IMR-90 (cell line): Measurements from ENCODE around the gene HMX2.

ENCODE experiments used
- CTCF ChIP-seq: conservative IDR thresholded peaks from 2 replicates; pipeline ENCODE4 v1.5.1; 2012; ENCODE audit warnings: mild to moderate bottlenecking, low read depth, low read length, improper control_type of control experiment
- FOS ChIP-seq: fragments of 150-350 bp; IDR thresholded peaks from 2 replicates; pipeline ENCODE4 v1.6.1; 2016; ENCODE audit warnings: low read depth, low read length
- MAZ ChIP-seq: IDR thresholded peaks from 2 replicates; pipeline ENCODE4 v1.6.1; 2012; ENCODE audit warnings: low read depth, mild to moderate bottlenecking, low read length, improper control_type of control experiment, moderate library complexity, borderline replicate concordance
- POLR2A ChIP-seq: IDR thresholded peaks from 2 replicates; pipeline ENCODE4 v1.6.1; 2012; ENCODE audit warnings: mild to moderate bottlenecking, low read depth, low read length
- RAD21 ChIP-seq: IDR thresholded peaks from 2 replicates; pipeline ENCODE4 v1.6.1; 2012; ENCODE audit warnings: low read length, improper control_type of control experiment

- TF ChIP-seq MAZ (no peak), FOS (no peak), CTCF (no peak), RAD21 (no peak), POLR2A (no peak)
These were observed 32.5 kb downstream of the HMX2 start for GRCh38 chr10:123180101-123181090.
